H9 (cell line): ENCODE measurements around the gene IRAK1. TPM values are rescaled to one million over a fixed set of nuclear protein-coding genes. Genes with fewer than 3 reads are reported as not detected.

Experiments
- DNase-seq: peaks from one replicate; pipeline ENCODE4 v3.0.0-alpha.2; 2017
- H2AFZ ChIP-seq: one replicate; pipeline ENCODE4 v1.6.1; 2013; ENCODE audit warnings: mild to moderate bottlenecking, low read length, control low read depth, moderate library complexity
- H2AK5ac ChIP-seq: 2 replicates; pipeline ENCODE4 v1.6.1; 2013; ENCODE audit warnings: low read length, control low read depth, mixed read lengths; ENCODE audit not compliant: insufficient read length
- H2BK120ac ChIP-seq: one replicate; pipeline ENCODE4 v1.6.1; 2013; ENCODE audit warnings: low read depth, mild to moderate bottlenecking, low read length, control low read depth, inconsistent platforms; ENCODE audit not compliant: poor library complexity, severe bottlenecking
- H2BK12ac ChIP-seq: 2 replicates; pipeline ENCODE4 v1.6.1; 2013; ENCODE audit warnings: low read length, control low read depth, mixed read lengths, low read depth; ENCODE audit not compliant: insufficient read length
- H2BK15ac ChIP-seq: 2 replicates; pipeline ENCODE4 v1.6.1; 2013; ENCODE audit warnings: low read depth, low read length, control low read depth
- H2BK20ac ChIP-seq: one replicate; pipeline ENCODE4 v1.6.1; 2013; ENCODE audit warnings: low read depth, mild to moderate bottlenecking, low read length, control low read depth, inconsistent platforms; ENCODE audit not compliant: poor library complexity, severe bottlenecking
- H2BK5ac ChIP-seq: 2 replicates; pipeline ENCODE4 v1.6.1; 2013; ENCODE audit warnings: low read length, control low read depth, mixed read lengths; ENCODE audit not compliant: insufficient read length
- H3K14ac ChIP-seq: 2 replicates; pipeline ENCODE4 v1.6.1; 2013; ENCODE audit warnings: low read length, control low read depth; ENCODE audit not compliant: insufficient read depth
- H3K18ac ChIP-seq: 2 replicates; pipeline ENCODE4 v1.6.1; 2013; ENCODE audit warnings: low read depth, mild to moderate bottlenecking, mixed read lengths, low read length, control low read depth; ENCODE audit not compliant: insufficient read length
- H3K23ac ChIP-seq: 2 replicates; pipeline ENCODE4 v1.6.1; 2013; ENCODE audit warnings: low read length, control low read depth, mixed read lengths, low read depth; ENCODE audit not compliant: insufficient read length
- H3K23me2 ChIP-seq: 2 replicates; pipeline ENCODE4 v1.6.1; 2013; ENCODE audit warnings: low read depth, mild to moderate bottlenecking, mixed read lengths, low read length, control low read depth; ENCODE audit not compliant: insufficient read length, poor library complexity, severe bottlenecking
- H3K27ac ChIP-seq: 2 replicates; pipeline ENCODE4 v1.5.1; 2013; ENCODE audit warnings: low read length, control low read depth, mixed read lengths, low read depth; ENCODE audit not compliant: insufficient read length
- H3K27me3 ChIP-seq: 2 replicates; pipeline ENCODE4 v1.6.1; 2013; ENCODE audit warnings: low read length, control low read depth, inconsistent platforms; ENCODE audit not compliant: insufficient read depth
- H3K4ac ChIP-seq: 2 replicates; pipeline ENCODE4 v1.6.1; 2013; ENCODE audit warnings: low read depth, mild to moderate bottlenecking, control low read depth, inconsistent platforms, low read length, moderate library complexity
- H3K4me1 ChIP-seq: 2 replicates; pipeline ENCODE4 v1.6.1; 2013; ENCODE audit warnings: low read length, control low read depth, inconsistent platforms; ENCODE audit not compliant: insufficient read depth
- H3K4me2 ChIP-seq: 2 replicates; pipeline ENCODE4 v1.6.1; 2013; ENCODE audit warnings: low read length, control low read depth, mixed read lengths; ENCODE audit not compliant: insufficient read length, insufficient read depth
- H3K56ac ChIP-seq: 2 replicates; pipeline ENCODE4 v1.6.1; 2013; ENCODE audit warnings: low read depth, mild to moderate bottlenecking, mixed read lengths, low read length, control low read depth; ENCODE audit not compliant: insufficient read length
- H3K79me1 ChIP-seq: 2 replicates; pipeline ENCODE4 v1.6.1; 2013; ENCODE audit warnings: low read depth, mild to moderate bottlenecking, moderate library complexity, low read length, control low read depth, inconsistent platforms; ENCODE audit not compliant: insufficient read depth, poor library complexity, severe bottlenecking
- H3K79me2 ChIP-seq: 2 replicates; pipeline ENCODE4 v1.6.1; 2013; ENCODE audit warnings: low read length, control low read depth, inconsistent platforms; ENCODE audit not compliant: insufficient read depth
- H3K9ac ChIP-seq: 2 replicates; pipeline ENCODE4 v1.6.1; 2013; ENCODE audit warnings: low read length, control low read depth, mixed read lengths; ENCODE audit not compliant: insufficient read length; ENCODE audit errors: extremely low read depth
- H3K9me3 ChIP-seq: one replicate; pipeline ENCODE4 v1.6.1; 2013; ENCODE audit warnings: low read depth, low read length, inconsistent platforms; ENCODE audit not compliant: control insufficient read depth
- H3T11ph ChIP-seq: one replicate; pipeline ENCODE4 v1.6.1; 2013; ENCODE audit warnings: mild to moderate bottlenecking, low read length, control low read depth, inconsistent platforms
- H4K20me1 ChIP-seq: one replicate; pipeline ENCODE4 v1.6.1; 2013; ENCODE audit not compliant: control insufficient read depth, insufficient read length, insufficient read depth
- H4K5ac ChIP-seq: 2 replicates; pipeline ENCODE4 v1.6.1; 2013; ENCODE audit warnings: low read depth, mild to moderate bottlenecking, mixed read lengths, low read length, control low read depth; ENCODE audit not compliant: insufficient read length
- H4K8ac ChIP-seq: replicated peaks from 2 replicates; pipeline ENCODE4 v1.6.1; 2013; ENCODE audit warnings: low read length, control low read depth, mixed read lengths, low read depth; ENCODE audit not compliant: insufficient read length
- H4K91ac ChIP-seq: 2 replicates; pipeline ENCODE4 v1.6.1; 2013; ENCODE audit warnings: low read depth, mild to moderate bottlenecking, moderate library complexity, mixed read lengths, low read length, control low read depth; ENCODE audit not compliant: insufficient read length
- H3K27ac Mint-ChIP-seq, 3 experiments: 2 replicates in 2 of 3; 3 replicates in 1 of 3; pipeline ENCODE4 v1.8.0; 2020 to 2021; ENCODE audit warnings: mixed read lengths in 3 of 3, mild to moderate bottlenecking in 1 of 3, moderate library complexity in 1 of 3
- H3K27me3 Mint-ChIP-seq: 2 replicates; pipeline ENCODE4 v1.8.0; 2021; ENCODE audit warnings: low read depth, mild to moderate bottlenecking, moderate library complexity, mixed read lengths
- H3K36me3 Mint-ChIP-seq, 3 experiments: 2 replicates in 2 of 3; 3 replicates in 1 of 3; pipeline ENCODE4 v1.8.0; 2020 to 2021; ENCODE audit warnings: low read depth in 3 of 3, mixed read lengths in 3 of 3; ENCODE audit not compliant: insufficient read depth in 1 of 3
- H3K4me1 Mint-ChIP-seq, 2 experiments: 2 replicates each; pipeline ENCODE4 v1.8.0; 2020; ENCODE audit warnings: mixed read lengths in 2 of 2
- H3K4me3 Mint-ChIP-seq, 2 experiments: 2 replicates in 1 of 2; 3 replicates in 1 of 2; pipeline ENCODE4 v1.8.0; 2020 to 2021; ENCODE audit warnings: mild to moderate bottlenecking in 2 of 2, mixed read lengths in 2 of 2, moderate library complexity in 1 of 2
- H3K9me3 Mint-ChIP-seq, 2 experiments: 2 replicates in 1 of 2; 3 replicates in 1 of 2; pipeline ENCODE4 v1.8.0; 2020; ENCODE audit warnings: mild to moderate bottlenecking in 2 of 2, mixed read lengths in 2 of 2, moderate library complexity in 1 of 2
- WGBS: extraction: QIAGEN DNeasy Blood & Tissue Kit; methylation state at CpG from one replicate; pipeline ENCODE4 v1.1.7; 2013; ENCODE audit warnings: missing lambda C conversion rate, low lambda C conversion rate, mixed read lengths; ENCODE audit not compliant: insufficient read length; ENCODE audit errors: extremely low coverage; 5-methylcytosine and 5-hydroxymethylcytosine counted together
- total RNA-seq: library from RNA; stranded (reverse); gene quantifications from 2 replicates; pipeline ENCODE4 v1.2.1, GENCODE V29; 2021
- TF ChIP-seq, protein P1 (sequence below): fragments of 200-600 bp; sonication (generic); conservative IDR thresholded peaks from 3 replicates; pipeline ENCODE4 v1.8.0; 2021; ENCODE audit warnings: antibody characterized with exemption, mild to moderate bottlenecking

IRAK1 gene
- total RNA-seq, 1 experiment from 2014 or later: 98.4 TPM

GRCh38 chrX:154028502-154029184, 8.9 kb upstream of the IRAK1 start:
- Histone ChIP-seq H3K23ac (no peak overlapping the region), H3K56ac (no peak overlapping the region), H4K5ac (no peak overlapping the region), H3K27me3 (no peaks in the 10 kb centered on the region), H3K4me2 (no peak overlapping the region), H3K79me1 (no peaks in the 10 kb centered on the region), H2AK5ac (no peak overlapping the region), H3K23me2 (no peaks in the 10 kb centered on the region), H3K9ac (no peak overlapping the region), H3K27ac (no peak overlapping the region), H4K91ac (no peak overlapping the region), H3K4ac (no peak overlapping the region), H2BK120ac (no peak overlapping the region), H2BK15ac (no peak overlapping the region), H3K9me3 (peaks cover 11% of the 10 kb centered on the region), H3K14ac (no peak overlapping the region), H4K20me1 (peaks cover 3% of the 10 kb centered on the region), H2AFZ (no peak overlapping the region), H3K18ac (no peak overlapping the region), H2BK12ac (no peak overlapping the region), H4K8ac (no peak overlapping the region), H3K4me1 (peaks cover 5% of the 10 kb centered on the region; the same call in 1 of the 2 replicates), H2BK20ac (no peak overlapping the region), H3T11ph (no peak overlapping the region), H2BK5ac (no peak overlapping the region), H3K79me2 (no peaks in the 10 kb centered on the region)
- DNase-seq: no peak
- Mint-ChIP-seq H3K27me3 (peaks cover 5% of the 10 kb centered on the region; the same call in 1 of the 2 replicates), H3K9me3 (peaks cover 77 to 88% of the 10 kb centered on the region in 2 experiments), H3K4me3 (no peak overlapping the region), H3K4me1 (peaks cover 13 to 18% of the 10 kb centered on the region in 2 experiments), H3K27ac (peak overlapping the region in 1 of 3 experiments; percentile 18; a peak in 1 of 7 replicates), H3K36me3 (peaks cover 32 to 54% (median 46%) of the 10 kb centered on the region in 3 experiments)
- no CpG with 5 or more reads among the region's 13 CpGs for WGBS
- TF ChIP-seq, protein P1, sequence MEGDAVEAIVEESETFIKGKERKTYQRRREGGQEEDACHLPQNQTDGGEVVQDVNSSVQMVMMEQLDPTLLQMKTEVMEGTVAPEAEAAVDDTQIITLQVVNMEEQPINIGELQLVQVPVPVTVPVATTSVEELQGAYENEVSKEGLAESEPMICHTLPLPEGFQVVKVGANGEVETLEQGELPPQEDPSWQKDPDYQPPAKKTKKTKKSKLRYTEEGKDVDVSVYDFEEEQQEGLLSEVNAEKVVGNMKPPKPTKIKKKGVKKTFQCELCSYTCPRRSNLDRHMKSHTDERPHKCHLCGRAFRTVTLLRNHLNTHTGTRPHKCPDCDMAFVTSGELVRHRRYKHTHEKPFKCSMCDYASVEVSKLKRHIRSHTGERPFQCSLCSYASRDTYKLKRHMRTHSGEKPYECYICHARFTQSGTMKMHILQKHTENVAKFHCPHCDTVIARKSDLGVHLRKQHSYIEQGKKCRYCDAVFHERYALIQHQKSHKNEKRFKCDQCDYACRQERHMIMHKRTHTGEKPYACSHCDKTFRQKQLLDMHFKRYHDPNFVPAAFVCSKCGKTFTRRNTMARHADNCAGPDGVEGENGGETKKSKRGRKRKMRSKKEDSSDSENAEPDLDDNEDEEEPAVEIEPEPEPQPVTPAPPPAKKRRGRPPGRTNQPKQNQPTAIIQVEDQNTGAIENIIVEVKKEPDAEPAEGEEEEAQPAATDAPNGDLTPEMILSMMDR: no peak
